ENCODE data around the gene NOL7. TPM values are rescaled to one million over a fixed set of nuclear protein-coding genes. Genes with fewer than 3 reads are reported as not detected.

NOL7 gene
- total and polyA plus RNA-seq, 9 of the 15 experiments (the other 6 are each of a cell fraction or from before 2014, with no cell fraction given): 19.4 to 235 (median 157) TPM

DNA sequence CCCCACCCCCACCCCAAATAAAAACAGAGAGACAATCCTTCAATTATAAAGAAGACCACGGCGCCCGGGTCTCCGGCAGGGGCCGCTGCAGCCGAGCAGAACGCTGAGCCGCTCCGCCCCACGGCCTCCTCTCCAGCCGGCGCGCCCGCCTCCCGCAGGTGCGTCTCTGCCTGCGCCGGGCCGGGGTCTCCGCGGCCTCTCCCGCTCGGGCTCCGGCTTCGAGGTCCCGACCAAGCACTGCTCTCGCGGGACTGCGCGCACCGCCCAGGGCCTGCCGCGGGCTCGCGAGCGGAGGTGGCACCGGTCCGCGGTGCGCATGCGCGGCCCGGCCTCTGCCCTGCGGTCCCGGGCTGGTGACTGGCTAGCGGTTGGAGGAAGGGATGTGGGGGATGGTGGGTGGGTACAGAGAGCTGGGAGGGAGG lies 41.0 kb upstream of the NOL7 start (continued):
- TF ChIP-seq, protein P1, sequence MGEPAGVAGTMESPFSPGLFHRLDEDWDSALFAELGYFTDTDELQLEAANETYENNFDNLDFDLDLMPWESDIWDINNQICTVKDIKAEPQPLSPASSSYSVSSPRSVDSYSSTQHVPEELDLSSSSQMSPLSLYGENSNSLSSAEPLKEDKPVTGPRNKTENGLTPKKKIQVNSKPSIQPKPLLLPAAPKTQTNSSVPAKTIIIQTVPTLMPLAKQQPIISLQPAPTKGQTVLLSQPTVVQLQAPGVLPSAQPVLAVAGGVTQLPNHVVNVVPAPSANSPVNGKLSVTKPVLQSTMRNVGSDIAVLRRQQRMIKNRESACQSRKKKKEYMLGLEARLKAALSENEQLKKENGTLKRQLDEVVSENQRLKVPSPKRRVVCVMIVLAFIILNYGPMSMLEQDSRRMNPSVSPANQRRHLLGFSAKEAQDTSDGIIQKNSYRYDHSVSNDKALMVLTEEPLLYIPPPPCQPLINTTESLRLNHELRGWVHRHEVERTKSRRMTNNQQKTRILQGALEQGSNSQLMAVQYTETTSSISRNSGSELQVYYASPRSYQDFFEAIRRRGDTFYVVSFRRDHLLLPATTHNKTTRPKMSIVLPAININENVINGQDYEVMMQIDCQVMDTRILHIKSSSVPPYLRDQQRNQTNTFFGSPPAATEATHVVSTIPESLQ (CRISPR knock-in tag; IDR thresholded peaks at IDR 0.05): 0 out of 2 replicates have a peak, but pooled peaks have one; percentile 14
- no peak for TF ChIP-seq SMARCB1 (IDR thresholded peaks at IDR 0.05; ENCODE audit: insufficient read length, low read depth)
- TF ChIP-seq ZNF785 (CRISPR knock-in tag; IDR thresholded peaks at IDR 0.05): no peak
- no peak for TF ChIP-seq CBX2 (IDR thresholded peaks at IDR 0.05; ENCODE audit: insufficient read depth, low read length, poor library complexity, severe bottlenecking)
- no peak for TF ChIP-seq MTF1 (CRISPR knock-in tag; IDR thresholded peaks at IDR 0.05; ENCODE audit: borderline replicate concordance)
- TF ChIP-seq ZNF583 (CRISPR knock-in tag; IDR thresholded peaks at IDR 0.05): no peak
- TF ChIP-seq TAF7 (tag; IDR thresholded peaks at IDR 0.05): no peak
- no peak for TF ChIP-seq ZSCAN32 (CRISPR knock-in tag; IDR thresholded peaks at IDR 0.05)
- no peak for TF ChIP-seq HLTF (IDR thresholded peaks at IDR 0.05)
- TF ChIP-seq SIN3A (IDR thresholded peaks at IDR 0.05; ENCODE audit: borderline replicate concordance in 2 of 2, control insufficient read depth in 1 of 2, low read depth in 2 of 2, low read length in 2 of 2): peak in 1 of 2 experiments; percentile 55; a peak in 1 of 4 replicates
- TF ChIP-seq, protein P2, sequence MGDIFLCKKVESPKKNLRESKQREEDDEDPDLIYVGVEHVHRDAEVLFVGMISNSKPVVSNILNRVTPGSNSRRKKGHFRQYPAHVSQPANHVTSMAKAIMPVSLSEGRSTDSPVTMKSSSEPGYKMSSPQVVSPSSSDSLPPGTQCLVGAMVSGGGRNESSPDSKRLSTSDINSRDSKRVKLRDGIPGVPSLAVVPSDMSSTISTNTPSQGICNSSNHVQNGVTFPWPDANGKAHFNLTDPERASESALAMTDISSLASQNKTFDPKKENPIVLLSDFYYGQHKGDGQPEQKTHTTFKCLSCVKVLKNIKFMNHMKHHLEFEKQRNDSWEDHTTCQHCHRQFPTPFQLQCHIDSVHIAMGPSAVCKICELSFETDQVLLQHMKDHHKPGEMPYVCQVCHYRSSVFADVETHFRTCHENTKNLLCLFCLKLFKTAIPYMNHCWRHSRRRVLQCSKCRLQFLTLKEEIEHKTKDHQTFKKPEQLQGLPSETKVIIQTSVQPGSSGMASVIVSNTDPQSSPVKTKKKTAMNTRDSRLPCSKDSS (IDR thresholded peaks at IDR 0.05; ENCODE audit: low read depth, partially characterized antibody): no peak
- no peak for TF ChIP-seq DDX20 (tag; IDR thresholded peaks at IDR 0.05; ENCODE audit: low read depth)
- TF ChIP-seq ZNF316 (IDR thresholded peaks at IDR 0.05): no peak
- TF ChIP-seq, protein P3, sequence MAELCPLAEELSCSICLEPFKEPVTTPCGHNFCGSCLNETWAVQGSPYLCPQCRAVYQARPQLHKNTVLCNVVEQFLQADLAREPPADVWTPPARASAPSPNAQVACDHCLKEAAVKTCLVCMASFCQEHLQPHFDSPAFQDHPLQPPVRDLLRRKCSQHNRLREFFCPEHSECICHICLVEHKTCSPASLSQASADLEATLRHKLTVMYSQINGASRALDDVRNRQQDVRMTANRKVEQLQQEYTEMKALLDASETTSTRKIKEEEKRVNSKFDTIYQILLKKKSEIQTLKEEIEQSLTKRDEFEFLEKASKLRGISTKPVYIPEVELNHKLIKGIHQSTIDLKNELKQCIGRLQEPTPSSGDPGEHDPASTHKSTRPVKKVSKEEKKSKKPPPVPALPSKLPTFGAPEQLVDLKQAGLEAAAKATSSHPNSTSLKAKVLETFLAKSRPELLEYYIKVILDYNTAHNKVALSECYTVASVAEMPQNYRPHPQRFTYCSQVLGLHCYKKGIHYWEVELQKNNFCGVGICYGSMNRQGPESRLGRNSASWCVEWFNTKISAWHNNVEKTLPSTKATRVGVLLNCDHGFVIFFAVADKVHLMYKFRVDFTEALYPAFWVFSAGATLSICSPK (IDR thresholded peaks at IDR 0.05; ENCODE audit: borderline replicate concordance): no peak
- TF ChIP-seq ZNF778 (CRISPR knock-in tag; IDR thresholded peaks at IDR 0.05): no peak
- TF ChIP-seq SAFB (IDR thresholded peaks at IDR 0.05; ENCODE audit: borderline replicate concordance, low read depth, low read length): 0 out of 2 replicates have a peak, but pooled peaks have one; percentile 27
- no peak for TF ChIP-seq NELFE (IDR thresholded peaks at IDR 0.05; ENCODE audit: insufficient read depth, insufficient read length)
- no peak for TF ChIP-seq TBL1XR1 (IDR thresholded peaks at IDR 0.05; ENCODE audit: low read length in 2 of 2)
- no peak for TF ChIP-seq ZNF324 (CRISPR knock-in tag; IDR thresholded peaks at IDR 0.05)
- TF ChIP-seq, protein P4, sequence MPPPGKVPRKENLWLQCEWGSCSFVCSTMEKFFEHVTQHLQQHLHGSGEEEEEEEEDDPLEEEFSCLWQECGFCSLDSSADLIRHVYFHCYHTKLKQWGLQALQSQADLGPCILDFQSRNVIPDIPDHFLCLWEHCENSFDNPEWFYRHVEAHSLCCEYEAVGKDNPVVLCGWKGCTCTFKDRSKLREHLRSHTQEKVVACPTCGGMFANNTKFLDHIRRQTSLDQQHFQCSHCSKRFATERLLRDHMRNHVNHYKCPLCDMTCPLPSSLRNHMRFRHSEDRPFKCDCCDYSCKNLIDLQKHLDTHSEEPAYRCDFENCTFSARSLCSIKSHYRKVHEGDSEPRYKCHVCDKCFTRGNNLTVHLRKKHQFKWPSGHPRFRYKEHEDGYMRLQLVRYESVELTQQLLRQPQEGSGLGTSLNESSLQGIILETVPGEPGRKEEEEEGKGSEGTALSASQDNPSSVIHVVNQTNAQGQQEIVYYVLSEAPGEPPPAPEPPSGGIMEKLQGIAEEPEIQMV (tag; conservative IDR thresholded peaks at IDR 0.05; ENCODE audit: low read depth): no peak
- TF ChIP-seq ZNF584 (CRISPR knock-in tag; IDR thresholded peaks at IDR 0.05; ENCODE audit: low read depth): no peak
- TF ChIP-seq HDAC1 (IDR thresholded peaks at IDR 0.05): no peak
- no peak for TF ChIP-seq ZNF134 (CRISPR knock-in tag; conservative IDR thresholded peaks at IDR 0.05)
- no peak for TF ChIP-seq CAMTA2 (CRISPR knock-in tag; conservative IDR thresholded peaks at IDR 0.05)
